GM23338 (cell line): ENCODE results near the gene RYR3.

Experiments
- CREB1 ChIP-seq: fragments of 250-450 bp; sonication (Bioruptor Pico); IDR thresholded peaks from 2 replicates; pipeline ENCODE4 v1.5.0; 2020; ENCODE audit warnings: low read depth, mild to moderate bottlenecking, moderate library complexity
- CTCF ChIP-seq, 2 experiments: fragments of 200-600 bp in 1 of 2; sonication (generic) in 1 of 2; conservative IDR thresholded peaks; 2 replicates each; pipeline versions ENCODE4 v1.5.1 to v1.6.1; 2016 to 2017; ENCODE audit warnings: antibody characterized with exemption in 2 of 2, low read depth in 2 of 2, mild to moderate bottlenecking in 2 of 2, moderate library complexity in 1 of 2
- ETS1 ChIP-seq: IDR thresholded peaks from 2 replicates; pipeline ENCODE4 v1.6.1; 2016; ENCODE audit warnings: antibody characterized with exemption
- EZH2 ChIP-seq: fragments of 200-600 bp; sonication (generic); IDR thresholded peaks from one replicate; pipeline ENCODE4 v1.8.0; 2017; ENCODE audit warnings: antibody characterized with exemption, mild to moderate bottlenecking, low read depth; ENCODE audit not compliant: unreplicated experiment
- EZH2phosphoT487 ChIP-seq: fragments of 200-600 bp; sonication (generic); IDR thresholded peaks from one replicate; pipeline ENCODE4 v1.8.1; 2018; ENCODE audit warnings: antibody characterized with exemption; ENCODE audit not compliant: unreplicated experiment
- JUNB ChIP-seq: IDR thresholded peaks from one replicate; pipeline ENCODE4 v1.6.1; 2016; ENCODE audit warnings: antibody characterized with exemption; ENCODE audit not compliant: unreplicated experiment
- NANOG ChIP-seq: IDR thresholded peaks from 2 replicates; pipeline ENCODE4 v1.6.1; 2016; ENCODE audit warnings: antibody characterized with exemption, borderline replicate concordance
- POLR2AphosphoS5 ChIP-seq: IDR thresholded peaks from 2 replicates; pipeline ENCODE4 v1.6.1; 2016; ENCODE audit warnings: antibody characterized with exemption, low read depth
- REST ChIP-seq: IDR thresholded peaks from one replicate; pipeline ENCODE4 v1.6.1; 2018; ENCODE audit warnings: antibody characterized with exemption; ENCODE audit not compliant: unreplicated experiment
- STAT1 ChIP-seq: IDR thresholded peaks from one replicate; pipeline ENCODE4 v1.6.1; 2016; ENCODE audit warnings: antibody characterized with exemption; ENCODE audit not compliant: unreplicated experiment
- ZNF114 ChIP-seq: fragments of 250-450 bp; sonication (Bioruptor Pico); IDR thresholded peaks from 2 replicates; pipeline ENCODE4 v1.5.0; 2020; ENCODE audit warnings: mild to moderate bottlenecking, moderate library complexity
- ZNF331 ChIP-seq: fragments of 250-450 bp; sonication (Bioruptor Pico); IDR thresholded peaks from 2 replicates; pipeline ENCODE4 v1.5.0; 2020; ENCODE audit warnings: low read depth, mild to moderate bottlenecking, moderate library complexity
- TF ChIP-seq, protein P1 (sequence below): fragments of 250-450 bp; sonication (Bioruptor Pico); IDR thresholded peaks from 2 replicates; pipeline ENCODE4 v1.5.0; 2020; ENCODE audit warnings: mild to moderate bottlenecking, moderate library complexity

- no peak for TF ChIP-seq POLR2AphosphoS5
- TF ChIP-seq CTCF (conservative IDR thresholded peaks at IDR 0.05; ENCODE audit: low read depth in 2 of 2) = no peak
- no peak for TF ChIP-seq EZH2
- no peak for TF ChIP-seq REST
- no peak for TF ChIP-seq CREB1
- no peak for TF ChIP-seq EZH2phosphoT487
- no peak for TF ChIP-seq ZNF331 (CRISPR knock-in tag)
- no peak for TF ChIP-seq JUNB
- no peak for TF ChIP-seq STAT1
- TF ChIP-seq ZNF114 = no peak
- no peak for TF ChIP-seq ETS1
- TF ChIP-seq, protein P1, sequence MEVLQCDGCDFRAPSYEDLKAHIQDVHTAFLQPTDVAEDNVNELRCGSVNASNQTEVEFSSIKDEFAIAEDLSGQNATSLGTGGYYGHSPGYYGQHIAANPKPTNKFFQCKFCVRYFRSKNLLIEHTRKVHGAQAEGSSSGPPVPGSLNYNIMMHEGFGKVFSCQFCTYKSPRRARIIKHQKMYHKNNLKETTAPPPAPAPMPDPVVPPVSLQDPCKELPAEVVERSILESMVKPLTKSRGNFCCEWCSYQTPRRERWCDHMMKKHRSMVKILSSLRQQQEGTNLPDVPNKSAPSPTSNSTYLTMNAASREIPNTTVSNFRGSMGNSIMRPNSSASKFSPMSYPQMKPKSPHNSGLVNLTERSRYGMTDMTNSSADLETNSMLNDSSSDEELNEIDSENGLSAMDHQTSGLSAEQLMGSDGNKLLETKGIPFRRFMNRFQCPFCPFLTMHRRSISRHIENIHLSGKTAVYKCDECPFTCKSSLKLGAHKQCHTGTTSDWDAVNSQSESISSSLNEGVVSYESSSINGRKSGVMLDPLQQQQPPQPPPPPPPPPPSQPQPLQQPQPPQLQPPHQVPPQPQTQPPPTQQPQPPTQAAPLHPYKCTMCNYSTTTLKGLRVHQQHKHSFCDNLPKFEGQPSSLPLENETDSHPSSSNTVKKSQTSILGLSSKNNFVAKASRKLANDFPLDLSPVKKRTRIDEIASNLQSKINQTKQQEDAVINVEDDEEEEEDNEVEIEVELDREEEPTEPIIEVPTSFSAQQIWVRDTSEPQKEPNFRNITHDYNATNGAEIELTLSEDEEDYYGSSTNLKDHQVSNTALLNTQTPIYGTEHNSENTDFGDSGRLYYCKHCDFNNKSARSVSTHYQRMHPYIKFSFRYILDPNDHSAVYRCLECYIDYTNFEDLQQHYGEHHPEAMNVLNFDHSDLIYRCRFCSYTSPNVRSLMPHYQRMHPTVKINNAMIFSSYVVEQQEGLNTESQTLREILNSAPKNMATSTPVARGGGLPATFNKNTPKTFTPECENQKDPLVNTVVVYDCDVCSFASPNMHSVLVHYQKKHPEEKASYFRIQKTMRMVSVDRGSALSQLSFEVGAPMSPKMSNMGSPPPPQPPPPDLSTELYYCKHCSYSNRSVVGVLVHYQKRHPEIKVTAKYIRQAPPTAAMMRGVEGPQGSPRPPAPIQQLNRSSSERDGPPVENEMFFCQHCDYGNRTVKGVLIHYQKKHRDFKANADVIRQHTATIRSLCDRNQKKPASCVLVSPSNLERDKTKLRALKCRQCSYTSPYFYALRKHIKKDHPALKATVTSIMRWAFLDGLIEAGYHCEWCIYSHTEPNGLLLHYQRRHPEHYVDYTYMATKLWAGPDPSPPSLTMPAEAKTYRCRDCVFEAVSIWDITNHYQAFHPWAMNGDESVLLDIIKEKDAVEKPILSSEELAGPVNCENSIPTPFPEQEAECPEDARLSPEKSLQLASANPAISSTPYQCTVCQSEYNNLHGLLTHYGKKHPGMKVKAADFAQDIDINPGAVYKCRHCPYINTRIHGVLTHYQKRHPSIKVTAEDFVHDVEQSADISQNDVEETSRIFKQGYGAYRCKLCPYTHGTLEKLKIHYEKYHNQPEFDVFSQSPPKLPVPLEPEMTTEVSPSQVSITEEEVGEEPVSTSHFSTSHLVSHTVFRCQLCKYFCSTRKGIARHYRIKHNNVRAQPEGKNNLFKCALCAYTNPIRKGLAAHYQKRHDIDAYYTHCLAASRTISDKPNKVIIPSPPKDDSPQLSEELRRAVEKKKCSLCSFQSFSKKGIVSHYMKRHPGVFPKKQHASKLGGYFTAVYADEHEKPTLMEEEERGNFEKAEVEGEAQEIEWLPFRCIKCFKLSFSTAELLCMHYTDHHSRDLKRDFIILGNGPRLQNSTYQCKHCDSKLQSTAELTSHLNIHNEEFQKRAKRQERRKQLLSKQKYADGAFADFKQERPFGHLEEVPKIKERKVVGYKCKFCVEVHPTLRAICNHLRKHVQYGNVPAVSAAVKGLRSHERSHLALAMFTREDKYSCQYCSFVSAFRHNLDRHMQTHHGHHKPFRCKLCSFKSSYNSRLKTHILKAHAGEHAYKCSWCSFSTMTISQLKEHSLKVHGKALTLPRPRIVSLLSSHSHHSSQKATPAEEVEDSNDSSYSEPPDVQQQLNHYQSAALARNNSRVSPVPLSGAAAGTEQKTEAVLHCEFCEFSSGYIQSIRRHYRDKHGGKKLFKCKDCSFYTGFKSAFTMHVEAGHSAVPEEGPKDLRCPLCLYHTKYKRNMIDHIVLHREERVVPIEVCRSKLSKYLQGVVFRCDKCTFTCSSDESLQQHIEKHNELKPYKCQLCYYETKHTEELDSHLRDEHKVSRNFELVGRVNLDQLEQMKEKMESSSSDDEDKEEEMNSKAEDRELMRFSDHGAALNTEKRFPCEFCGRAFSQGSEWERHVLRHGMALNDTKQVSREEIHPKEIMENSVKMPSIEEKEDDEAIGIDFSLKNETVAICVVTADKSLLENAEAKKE = no peak
- TF ChIP-seq NANOG = no peak
Observed at GRCh38 chr15:33400941-33401340, 90.2 kb downstream of the RYR3 start.
